ENCODE results near the gene JHY. TPM values are rescaled to one million over a fixed set of nuclear protein-coding genes. Genes with fewer than 3 reads are reported as not detected.

JHY gene
- total RNA-seq, result 1.5 and 2.0 TPM in 2 replicates

DNA sequence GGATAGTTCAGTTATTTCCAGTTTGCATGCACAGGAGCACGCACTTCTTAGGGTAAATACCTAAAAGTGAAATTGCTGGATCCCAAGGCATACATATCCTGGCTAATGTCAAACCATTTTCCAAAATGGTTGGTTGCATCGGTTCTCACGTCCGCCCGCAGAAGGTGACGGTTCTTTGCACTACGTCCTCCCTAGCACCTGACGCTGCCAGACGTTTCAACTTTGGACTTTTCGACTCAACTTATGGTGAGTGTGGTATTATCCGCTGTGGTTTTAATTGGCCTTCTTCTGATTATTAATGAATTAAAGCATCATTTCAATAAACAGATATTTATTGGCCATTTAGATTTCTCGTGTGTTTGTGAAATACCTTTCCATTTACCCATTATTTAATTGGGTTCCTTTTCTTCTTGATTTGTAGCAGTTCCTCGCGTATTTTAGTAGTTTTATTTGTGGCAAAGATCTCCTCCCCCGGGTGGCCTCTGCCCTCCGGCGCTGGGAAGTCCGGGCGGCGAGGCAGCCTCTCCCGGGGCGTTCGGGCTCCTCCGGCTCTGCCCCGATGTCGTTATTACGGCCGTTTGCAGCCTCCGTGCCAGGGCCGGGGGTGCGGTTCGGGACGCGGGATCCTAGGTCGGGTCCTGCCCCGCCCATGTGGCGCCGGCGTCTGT, at the start of gene JHY:
Gene JHY (plus strand): TSS at position 571 of the 668 bp plus-strand sequence. CDS start 3,091 bp downstream, outside the sequence.

GRCh38 chr11:122981388-122982264, 99.1 kb downstream of the JHY start, which contains the start of gene BSX:
BSX (minus strand) TSS chr11:122981834; CDS start chr11:122981671, 163 bp downstream.

Other genes starting within 250 kb of the JHY start
- 14.7 and 16.3 TPM in 2 replicates for gene UBASH3B, start 227.0 kb upstream of the JHY start, total RNA-seq
- not detected in 2 replicates for gene CRTAM, start 44.3 kb upstream of the JHY start, total RNA-seq
- gene BSX, start 99.1 kb downstream of the JHY start, total RNA-seq, result not detected in 2 replicates
- 955 and 1,764 TPM in 2 replicates for gene HSPA8, start 179.4 kb downstream of the JHY start, total RNA-seq